GM18951 (cell line): Measurements from ENCODE around the gene SPECC1L.

Experiments
- POLR2A ChIP-seq: IDR thresholded peaks from 4 replicates; pipeline ENCODE4 v1.6.1; 2011; ENCODE audit warnings: mild to moderate bottlenecking; ENCODE audit not compliant: insufficient read length, insufficient read depth; ENCODE audit errors: extremely low read depth
- in situ Hi-C: fragments of 300-500 bp; cut with MboI; formaldehyde crosslinking; loops from one replicate; pipeline ENCODE4 v1.12.0; 2022; ENCODE audit warnings: low sequenced_read_pairs, mixed read lengths, inconsistent platforms; ENCODE audit not compliant: unreplicated experiment

Gene SPECC1L

GRCh38 chr22:24319451-24319850 is 48.8 kb downstream of the SPECC1L start:
- in situ Hi-C loops, result no loop called here
- TF ChIP-seq POLR2A, result no peak

- in situ Hi-C loops, result no loop called here
- TF ChIP-seq POLR2A, result no peak
These were observed 51.4 kb downstream of the SPECC1L start for GRCh38 chr22:24321999-24322398.

- in situ Hi-C loops, result no loop called here
- TF ChIP-seq POLR2A, result no peak
These were observed 51.9 kb downstream of the SPECC1L start for GRCh38 chr22:24322522-24322921.

GRCh38 chr22:24323233-24323632 is 52.6 kb downstream of the SPECC1L start:
- no peak for TF ChIP-seq POLR2A
- in situ Hi-C loops, result no loop called here

GRCh38 chr22:24323695-24324094 is 53.1 kb downstream of the SPECC1L start:
- in situ Hi-C loops, result no loop called here
- no peak for TF ChIP-seq POLR2A

- no peak for TF ChIP-seq POLR2A
- in situ Hi-C loops, result no loop called here
These were observed 53.5 kb downstream of the SPECC1L start for GRCh38 chr22:24324137-24324536.

- TF ChIP-seq POLR2A, result no peak
- in situ Hi-C loops, result loop anchor here (5.0 kb wide), 1 partner anchor 197 kb away; no protein-coding TSS in a partner anchor
These were observed 54.6 kb downstream of the SPECC1L start for GRCh38 chr22:24325105-24325757.

GRCh38 chr22:24326266-24326665 is 55.6 kb downstream of the SPECC1L start:
- TF ChIP-seq POLR2A, result no peak
- in situ Hi-C loops, result loop anchor here (5.0 kb wide), 1 partner anchor 196 kb away; no protein-coding TSS in a partner anchor

- in situ Hi-C loops, result loop anchor here (5.0 kb wide), 1 partner anchor 194 kb away; no protein-coding TSS in a partner anchor
- no peak for TF ChIP-seq POLR2A
These were observed 57.2 kb downstream of the SPECC1L start for GRCh38 chr22:24327832-24328231.

- in situ Hi-C loops, result loop anchor here (5.0 kb wide), 1 partner anchor 193 kb away; no protein-coding TSS in a partner anchor
- TF ChIP-seq POLR2A, result no peak
These were observed 58.8 kb downstream of the SPECC1L start for GRCh38 chr22:24329453-24329852.

GRCh38 chr22:24330636-24331035 is 60.0 kb downstream of the SPECC1L start:
- in situ Hi-C loops, result no loop called here
- TF ChIP-seq POLR2A, result no peak

- in situ Hi-C loops, result no loop called here
- no peak for TF ChIP-seq POLR2A
These were observed 61.1 kb downstream of the SPECC1L start for GRCh38 chr22:24331468-24332440.

- in situ Hi-C loops, result no loop called here
- no peak for TF ChIP-seq POLR2A
These were observed 62.7 kb downstream of the SPECC1L start for GRCh38 chr22:24333301-24333700.
